ENCODE measurements around the gene DIAPH1.

The DIAPH1 gene

GRCh38 chr5:141618804-141619554 lies at the start of gene DIAPH1:
TSS of gene DIAPH1 (minus strand) at chr5:141619000. CDS start at chr5:141618914, 86 bp downstream.
- peak within 1 kb of the TSS; percentile 38 to 77 for H3K4me3 ChIP-seq (ENCODE audit: low read length in 2 of 2)
- peak within 1 kb of the TSS; percentile 75 to 76 for H3K9ac ChIP-seq (ENCODE audit: low read length in 2 of 2)
- H3K9me3 ChIP-seq (ENCODE audit: control insufficient read depth in 2 of 2, low read length in 2 of 2): no peaks in the 10 kb centered on the region
- H3K27me3 ChIP-seq (ENCODE audit: control insufficient read depth in 1 of 2, insufficient read depth in 2 of 2, low read length in 2 of 2): no peaks in the 10 kb centered on the region
- peaks cover 11% of the 10 kb centered on the region for H3K4me1 ChIP-seq (ENCODE audit: control insufficient read depth, insufficient read depth, low read length)
- H3K27ac ChIP-seq (ENCODE audit: low read length): peak within 1 kb of the TSS; percentile 33
- peaks cover 15 to 25% of the 10 kb centered on the region in 2 donors for H3K36me3 ChIP-seq (ENCODE audit: control insufficient read depth in 2 of 2, insufficient read depth in 2 of 2, low read length in 2 of 2)

- Histone ChIP-seq H3K4me1 (ENCODE audit: control insufficient read depth, insufficient read depth, low read length) (no peaks in the 10 kb centered on the region), H3K9ac (ENCODE audit: low read length in 2 of 2) (no peak overlapping the region), H3K27me3 (ENCODE audit: control insufficient read depth in 1 of 2, insufficient read depth in 2 of 2, low read length in 2 of 2) (no peaks in the 10 kb centered on the region), H3K9me3 (ENCODE audit: control insufficient read depth in 2 of 2, low read length in 2 of 2) (no peaks in the 10 kb centered on the region), H3K27ac (ENCODE audit: low read length) (no peak overlapping the region), H3K36me3 (ENCODE audit: control insufficient read depth in 2 of 2, insufficient read depth in 2 of 2, low read length in 2 of 2) (no peaks in the 10 kb centered on the region), H3K4me3 (ENCODE audit: low read length in 2 of 2) (no peak overlapping the region)
Observed at GRCh38 chr5:141665995-141666940, 47.5 kb upstream of the DIAPH1 start.

GRCh38 chr5:141664733-141665461 lies 46.1 kb upstream of the DIAPH1 start:
- no peaks in the 10 kb centered on the region for H3K9me3 ChIP-seq (ENCODE audit: control insufficient read depth in 2 of 2, low read length in 2 of 2)
- H3K27ac ChIP-seq (ENCODE audit: low read length): no peak overlapping the region
- H3K36me3 ChIP-seq (ENCODE audit: control insufficient read depth in 2 of 2, insufficient read depth in 2 of 2, low read length in 2 of 2): no peaks in the 10 kb centered on the region
- H3K27me3 ChIP-seq (ENCODE audit: control insufficient read depth in 1 of 2, insufficient read depth in 2 of 2, low read length in 2 of 2): no peaks in the 10 kb centered on the region
- no peaks in the 10 kb centered on the region for H3K4me1 ChIP-seq (ENCODE audit: control insufficient read depth, insufficient read depth, low read length)
- no peak overlapping the region for H3K4me3 ChIP-seq (ENCODE audit: low read length in 2 of 2)
- H3K9ac ChIP-seq (ENCODE audit: low read length in 2 of 2): no peak overlapping the region

- no peaks in the 10 kb centered on the region for H3K4me1 ChIP-seq (ENCODE audit: control insufficient read depth, insufficient read depth, low read length)
- no peak overlapping the region for H3K9ac ChIP-seq (ENCODE audit: low read length in 2 of 2)
- no peak overlapping the region for H3K27ac ChIP-seq (ENCODE audit: low read length)
- no peak overlapping the region for H3K4me3 ChIP-seq (ENCODE audit: low read length in 2 of 2)
- no peaks in the 10 kb centered on the region for H3K36me3 ChIP-seq (ENCODE audit: control insufficient read depth in 2 of 2, insufficient read depth in 2 of 2, low read length in 2 of 2)
- no peaks in the 10 kb centered on the region for H3K9me3 ChIP-seq (ENCODE audit: control insufficient read depth in 2 of 2, low read length in 2 of 2)
- no peaks in the 10 kb centered on the region for H3K27me3 ChIP-seq (ENCODE audit: control insufficient read depth in 1 of 2, insufficient read depth in 2 of 2, low read length in 2 of 2)
Observed at GRCh38 chr5:141663506-141663905, 44.7 kb upstream of the DIAPH1 start.

- H3K27ac ChIP-seq (ENCODE audit: low read length): no peak overlapping the region
- no peaks in the 10 kb centered on the region for H3K4me1 ChIP-seq (ENCODE audit: control insufficient read depth, insufficient read depth, low read length)
- no peak overlapping the region for H3K9ac ChIP-seq (ENCODE audit: low read length in 2 of 2)
- no peak overlapping the region for H3K4me3 ChIP-seq (ENCODE audit: low read length in 2 of 2)
- no peaks in the 10 kb centered on the region for H3K36me3 ChIP-seq (ENCODE audit: control insufficient read depth in 2 of 2, insufficient read depth in 2 of 2, low read length in 2 of 2)
- no peaks in the 10 kb centered on the region for H3K27me3 ChIP-seq (ENCODE audit: control insufficient read depth in 1 of 2, insufficient read depth in 2 of 2, low read length in 2 of 2)
- no peaks in the 10 kb centered on the region for H3K9me3 ChIP-seq (ENCODE audit: control insufficient read depth in 2 of 2, low read length in 2 of 2)
Observed at GRCh38 chr5:141662028-141662427, 43.2 kb upstream of the DIAPH1 start.

GRCh38 chr5:141657937-141658545 lies 39.2 kb upstream of the DIAPH1 start:
- no peak overlapping the region for H3K9ac ChIP-seq (ENCODE audit: low read length in 2 of 2)
- no peaks in the 10 kb centered on the region for H3K9me3 ChIP-seq (ENCODE audit: control insufficient read depth in 2 of 2, low read length in 2 of 2)
- H3K4me3 ChIP-seq (ENCODE audit: low read length in 2 of 2): no peak overlapping the region
- H3K4me1 ChIP-seq (ENCODE audit: control insufficient read depth, insufficient read depth, low read length): no peaks in the 10 kb centered on the region
- no peaks in the 10 kb centered on the region for H3K36me3 ChIP-seq (ENCODE audit: control insufficient read depth in 2 of 2, insufficient read depth in 2 of 2, low read length in 2 of 2)
- H3K27ac ChIP-seq (ENCODE audit: low read length): no peak overlapping the region
- no peaks in the 10 kb centered on the region for H3K27me3 ChIP-seq (ENCODE audit: control insufficient read depth in 1 of 2, insufficient read depth in 2 of 2, low read length in 2 of 2)

- Histone ChIP-seq H3K9me3 (ENCODE audit: control insufficient read depth in 2 of 2, low read length in 2 of 2) (no peaks in the 10 kb centered on the region), H3K27me3 (ENCODE audit: control insufficient read depth in 1 of 2, insufficient read depth in 2 of 2, low read length in 2 of 2) (no peaks in the 10 kb centered on the region), H3K27ac (ENCODE audit: low read length) (no peak overlapping the region), H3K36me3 (ENCODE audit: control insufficient read depth in 2 of 2, insufficient read depth in 2 of 2, low read length in 2 of 2) (no peaks in the 10 kb centered on the region), H3K9ac (ENCODE audit: low read length in 2 of 2) (no peak overlapping the region), H3K4me1 (ENCODE audit: control insufficient read depth, insufficient read depth, low read length) (no peaks in the 10 kb centered on the region), H3K4me3 (ENCODE audit: low read length in 2 of 2) (no peak overlapping the region)
Observed at GRCh38 chr5:141657404-141657803, 38.6 kb upstream of the DIAPH1 start.

GRCh38 chr5:141656396-141656795 lies 37.6 kb upstream of the DIAPH1 start:
- Histone ChIP-seq H3K9me3 (ENCODE audit: control insufficient read depth in 2 of 2, low read length in 2 of 2) (no peaks in the 10 kb centered on the region), H3K27me3 (ENCODE audit: control insufficient read depth in 1 of 2, insufficient read depth in 2 of 2, low read length in 2 of 2) (no peaks in the 10 kb centered on the region), H3K4me3 (ENCODE audit: low read length in 2 of 2) (no peak overlapping the region), H3K36me3 (ENCODE audit: control insufficient read depth in 2 of 2, insufficient read depth in 2 of 2, low read length in 2 of 2) (no peaks in the 10 kb centered on the region), H3K27ac (ENCODE audit: low read length) (no peak overlapping the region), H3K9ac (ENCODE audit: low read length in 2 of 2) (no peak overlapping the region), H3K4me1 (ENCODE audit: control insufficient read depth, insufficient read depth, low read length) (peaks cover 4% of the 10 kb centered on the region)

GRCh38 chr5:141655020-141655419 lies 36.2 kb upstream of the DIAPH1 start:
- no peaks in the 10 kb centered on the region for H3K27me3 ChIP-seq (ENCODE audit: control insufficient read depth in 1 of 2, insufficient read depth in 2 of 2, low read length in 2 of 2)
- no peak overlapping the region for H3K27ac ChIP-seq (ENCODE audit: low read length)
- no peak overlapping the region for H3K9ac ChIP-seq (ENCODE audit: low read length in 2 of 2)
- H3K4me1 ChIP-seq (ENCODE audit: control insufficient read depth, insufficient read depth, low read length): peaks cover 14% of the 10 kb centered on the region
- H3K36me3 ChIP-seq (ENCODE audit: control insufficient read depth in 2 of 2, insufficient read depth in 2 of 2, low read length in 2 of 2): no peaks in the 10 kb centered on the region
- no peak overlapping the region for H3K4me3 ChIP-seq (ENCODE audit: low read length in 2 of 2)
- no peaks in the 10 kb centered on the region for H3K9me3 ChIP-seq (ENCODE audit: control insufficient read depth in 2 of 2, low read length in 2 of 2)

- Histone ChIP-seq H3K27ac (ENCODE audit: low read length) (no peak overlapping the region), H3K4me3 (ENCODE audit: low read length in 2 of 2) (no peak overlapping the region), H3K9me3 (ENCODE audit: control insufficient read depth in 2 of 2, low read length in 2 of 2) (no peaks in the 10 kb centered on the region), H3K36me3 (ENCODE audit: control insufficient read depth in 2 of 2, insufficient read depth in 2 of 2, low read length in 2 of 2) (no peaks in the 10 kb centered on the region), H3K27me3 (ENCODE audit: control insufficient read depth in 1 of 2, insufficient read depth in 2 of 2, low read length in 2 of 2) (no peaks in the 10 kb centered on the region), H3K4me1 (ENCODE audit: control insufficient read depth, insufficient read depth, low read length) (peaks cover 14% of the 10 kb centered on the region), H3K9ac (ENCODE audit: low read length in 2 of 2) (no peak overlapping the region)
Observed at GRCh38 chr5:141654298-141654697, 35.5 kb upstream of the DIAPH1 start.
